ENCODE results near the gene HOXC13. TPM values are rescaled to one million over a fixed set of nuclear protein-coding genes. Genes with fewer than 3 reads are reported as not detected.

The HOXC13 gene
- total RNA-seq, 1 donor from 2014 or later = not detected

- Histone ChIP-seq H2AFZ (ENCODE audit: low read depth, low read length) (no peak overlapping the region), H3K4me2 (ENCODE audit: low read length) (no peak overlapping the region), H3K4me3 (ENCODE audit: insufficient read depth, low read depth, low read length) (no peak overlapping the region), H3K4me1 (ENCODE audit: insufficient read depth, low read length) (no peaks in the 10 kb centered on the region), H3K27me3 (ENCODE audit: insufficient read depth, low read length) (peaks cover 90% of the 10 kb centered on the region), H3K9me3 (ENCODE audit: insufficient read depth, low read depth, low read length) (no peaks in the 10 kb centered on the region), H4K20me1 (ENCODE audit: insufficient read depth, low read length) (no peaks in the 10 kb centered on the region), H3K27ac (ENCODE audit: low read depth, low read length) (no peak overlapping the region), H3K79me2 (ENCODE audit: insufficient read depth, low read length) (no peaks in the 10 kb centered on the region), H3K9ac (ENCODE audit: low read length) (no peak overlapping the region), H3K36me3 (ENCODE audit: insufficient read depth, low read length) (no peaks in the 10 kb centered on the region)
- TF ChIP-seq CTCF (IDR thresholded peaks at IDR 0.05; ENCODE audit: insufficient read depth, low read depth, low read length) (no peak), EZH2 (IDR thresholded peaks at IDR 0.05; ENCODE audit: insufficient read depth, low read length) (no peak)
- Mint-ChIP-seq H3K27ac (ENCODE audit: unreplicated experiment) (peak overlapping the region; percentile 58), H3K36me3 (ENCODE audit: low read depth, unreplicated experiment) (no peaks in the 10 kb centered on the region), H3K9me3 (ENCODE audit: unreplicated experiment) (peaks cover 22% of the 10 kb centered on the region), H3K4me3 (ENCODE audit: unreplicated experiment) (no peak overlapping the region), H3K27me3 (ENCODE audit: low read depth, unreplicated experiment) (peaks cover 85% of the 10 kb centered on the region), H3K4me1 (ENCODE audit: low read depth, unreplicated experiment) (no peaks in the 10 kb centered on the region)
- DNase-seq (ENCODE audit: low read depth) = no peak
- no peak for FAIRE-seq
These were observed 44.3 kb downstream of the HOXC13 start for GRCh38 chr12:53982648-53983567.

DNA sequence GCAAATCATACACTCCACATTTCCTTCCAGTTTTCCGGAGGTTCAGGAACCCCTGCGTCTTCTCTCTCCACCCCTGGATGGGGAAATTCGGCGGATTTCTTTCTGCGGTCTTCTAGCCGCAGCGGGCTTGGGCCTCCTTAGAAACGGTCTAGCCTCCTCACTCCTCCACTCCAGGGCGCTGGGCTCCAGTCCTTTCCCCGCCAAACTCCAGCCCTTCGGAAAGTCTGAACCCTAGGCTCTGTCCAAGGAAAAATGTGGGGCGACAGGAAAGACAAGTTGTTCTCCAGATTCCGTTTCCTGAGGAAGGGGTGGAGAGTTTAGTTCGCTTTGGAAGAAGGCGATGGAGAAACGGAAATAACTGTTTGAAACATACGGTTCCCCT lies 44.9 kb downstream of the HOXC13 start:
- H3K9me3 ChIP-seq (ENCODE audit: insufficient read depth, low read depth, low read length) = no peaks in the 10 kb centered on the region
- H4K20me1 ChIP-seq (ENCODE audit: insufficient read depth, low read length) = no peaks in the 10 kb centered on the region
- FAIRE-seq (no peak), DNase-seq (ENCODE audit: low read depth) (no peak)
- H3K27me3 ChIP-seq (ENCODE audit: insufficient read depth, low read length) = peaks cover 92% of the 10 kb centered on the region
- H3K4me1 ChIP-seq (ENCODE audit: insufficient read depth, low read length) = no peaks in the 10 kb centered on the region
- TF ChIP-seq EZH2 (IDR thresholded peaks at IDR 0.05; ENCODE audit: insufficient read depth, low read length) (no peak), CTCF (IDR thresholded peaks at IDR 0.05; ENCODE audit: insufficient read depth, low read depth, low read length) (no peak)
- H3K9me3 Mint-ChIP-seq (ENCODE audit: unreplicated experiment) = peaks cover 20% of the 10 kb centered on the region
- peaks cover 85% of the 10 kb centered on the region for H3K27me3 Mint-ChIP-seq (ENCODE audit: low read depth, unreplicated experiment)
- H3K27ac Mint-ChIP-seq (ENCODE audit: unreplicated experiment) = peak overlapping the region; percentile 58
- no peaks in the 10 kb centered on the region for H3K79me2 ChIP-seq (ENCODE audit: insufficient read depth, low read length)
- H3K4me2 ChIP-seq (ENCODE audit: low read length) = no peak overlapping the region
- H3K9ac ChIP-seq (ENCODE audit: low read length) = no peak overlapping the region
- H3K36me3 Mint-ChIP-seq (ENCODE audit: low read depth, unreplicated experiment) = no peaks in the 10 kb centered on the region
- no peak overlapping the region for H2AFZ ChIP-seq (ENCODE audit: low read depth, low read length)
- no peaks in the 10 kb centered on the region for H3K4me1 Mint-ChIP-seq (ENCODE audit: low read depth, unreplicated experiment)
- H3K36me3 ChIP-seq (ENCODE audit: insufficient read depth, low read length) = no peaks in the 10 kb centered on the region
- no peak overlapping the region for H3K27ac ChIP-seq (ENCODE audit: low read depth, low read length)
- no peak overlapping the region for H3K4me3 Mint-ChIP-seq (ENCODE audit: unreplicated experiment)
- no peak overlapping the region for H3K4me3 ChIP-seq (ENCODE audit: insufficient read depth, low read depth, low read length)
